Esophagus muscularis mucosa (tissue), 4 donors: ENCODE measurements around the gene SPATA16. TPM values are rescaled to one million over a fixed set of nuclear protein-coding genes. Genes with fewer than 3 reads are reported as not detected.

Experiments used
- DNase-seq: peaks from one replicate; pipeline ENCODE4 v3.0.0-alpha.2; 2017; ENCODE audit errors: extremely low spot score
- H3K27ac ChIP-seq, 4 donors: fragments of 200-600 bp; sonication (generic); replicated peaks in 1 of 4; 1 replicate in 3 of 4; 2 replicates in 1 of 4; pipeline ENCODE4 v1.5.1; 2016 to 2019; ENCODE audit warnings: mild to moderate bottlenecking in 1 of 4
- H3K27me3 ChIP-seq, 4 donors: fragments of 200-600 bp; sonication (generic); one replicate each; pipeline versions ENCODE4 v1.5.1 to v1.6.0; 2016 to 2019
- H3K36me3 ChIP-seq, 4 donors: fragments of 200-600 bp; sonication (generic); one replicate each; pipeline ENCODE4 v1.5.1; 2016 to 2019
- H3K4me1 ChIP-seq, 4 donors: fragments of 200-600 bp; sonication (generic); one replicate each; pipeline ENCODE4 v1.5.1; 2016 to 2019
- H3K4me3 ChIP-seq, 4 donors: fragments of 200-600 bp; sonication (generic); 1 replicate in 2 of 4; 2 replicates in 2 of 4; pipeline ENCODE4 v1.5.1; 2016 to 2019; ENCODE audit warnings: mild to moderate bottlenecking in 4 of 4, moderate library complexity in 1 of 4
- H3K9me3 ChIP-seq, 4 donors: fragments of 200-600 bp; sonication (generic); 1 replicate in 3 of 4; 2 replicates in 1 of 4; pipeline ENCODE4 v1.5.1; 2016 to 2019
- CTCF ChIP-seq, 3 experiments: fragments of 200-600 bp in 2 of 3; fragments of 450-650 bp in 1 of 3; sonication (generic) in 2 of 3; IDR thresholded peaks; one replicate each; pipeline ENCODE4 v1.5.1; 2017 to 2019; ENCODE audit warnings: antibody characterized with exemption in 3 of 3, mild to moderate bottlenecking in 2 of 3, moderate library complexity in 1 of 3
- EP300 ChIP-seq: sonication (generic); formaldehyde crosslinking; IDR thresholded peaks from one replicate; pipeline ENCODE4 v1.6.1; 2017; ENCODE audit warnings: antibody characterized with exemption
- POLR2A ChIP-seq: fragments of 450-650 bp; IDR thresholded peaks from one replicate; pipeline ENCODE4 v1.6.1; 2017; ENCODE audit warnings: antibody characterized with exemption, moderate library complexity, mild to moderate bottlenecking, low read depth
- POLR2AphosphoS5 ChIP-seq, 2 donors: sonication (generic); formaldehyde crosslinking; IDR thresholded peaks; one replicate each; pipeline ENCODE4 v1.6.1; 2017; ENCODE audit warnings: antibody characterized with exemption in 2 of 2
- WGBS: methylation state at CpG from one replicate; pipeline ENCODE4 v1.1.5; 2018; 5-methylcytosine and 5-hydroxymethylcytosine counted together
- intact Hi-C: fragments of 100-400 bp; cut with DNase I; formaldehyde crosslinking; loops from one replicate; pipeline ENCODE4 v1.15.1; 2023
- total RNA-seq, 4 donors: library from RNA; depleted of rRNA; stranded (reverse); fragments of >200 nt; gene quantifications; one replicate each; pipeline versions ENCODE4 v1.1.0 to v1.2.1, GENCODE V29; 2016

The SPATA16 gene
- total RNA-seq, 4 donors from 2014 or later: not detected

DNA sequence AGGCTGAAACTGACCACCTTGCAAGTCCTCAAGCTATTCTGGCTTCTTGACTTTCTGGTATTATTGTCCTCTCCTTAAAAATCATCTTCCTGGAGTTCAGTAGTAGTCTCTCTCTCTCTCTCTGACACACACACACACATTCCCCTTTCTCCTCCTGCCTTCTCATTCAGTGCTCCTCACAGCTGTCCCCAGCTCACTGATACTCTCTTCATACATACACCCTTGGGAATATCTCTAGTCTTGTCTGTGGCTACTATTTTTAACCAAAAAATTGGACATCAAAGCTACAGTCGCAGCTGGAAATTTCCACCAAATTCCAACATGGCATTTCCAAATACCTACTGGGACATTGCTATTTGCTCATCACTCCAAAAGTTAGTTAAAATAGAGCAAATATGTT is 211.6 kb downstream of the SPATA16 start:
- Histone ChIP-seq H3K27me3 (no peaks in the 10 kb centered on the region), H3K4me1 (no peaks in the 10 kb centered on the region), H3K9me3 (no peaks in the 10 kb centered on the region), H3K27ac (no peak overlapping the region), H3K4me3 (no peak overlapping the region), H3K36me3 (no peaks in the 10 kb centered on the region)
- intact Hi-C loops: no loop called here
- 82% methylated on average over 1 of the region's 1 CpG for WGBS
- no peak for DNase-seq
- TF ChIP-seq EP300: no peak
- TF ChIP-seq POLR2A: no peak
- TF ChIP-seq POLR2AphosphoS5 (IDR thresholded peaks at IDR 0.05): no peak
- no peak for TF ChIP-seq CTCF (IDR thresholded peaks at IDR 0.05)

- Histone ChIP-seq H3K36me3 (no peaks in the 10 kb centered on the region), H3K4me3 (no peak overlapping the region), H3K9me3 (no peaks in the 10 kb centered on the region), H3K27me3 (no peaks in the 10 kb centered on the region), H3K4me1 (no peaks in the 10 kb centered on the region), H3K27ac (no peak overlapping the region)
- TF ChIP-seq CTCF (IDR thresholded peaks at IDR 0.05) (no peak), POLR2AphosphoS5 (IDR thresholded peaks at IDR 0.05) (no peak), POLR2A (no peak), EP300 (no peak)
- 95% methylated on average over 3 of the region's 3 CpGs for whole genome bisulfite sequencing
- intact Hi-C loops: no loop called here
- DNase-seq: no peak
Measured at GRCh38 chr3:172924546-172924945, 216.5 kb downstream of the SPATA16 start.

- Histone ChIP-seq H3K27ac (no peak overlapping the region), H3K4me1 (peaks cover 0 to 9% (median 3%) of the 10 kb centered on the region in 4 donors), H3K4me3 (no peak overlapping the region), H3K27me3 (no peaks in the 10 kb centered on the region), H3K36me3 (no peaks in the 10 kb centered on the region), H3K9me3 (no peaks in the 10 kb centered on the region)
- WGBS: 88% methylated on average over 2 of the region's 2 CpGs
- intact Hi-C loops: no loop called here
- no peak for DNase-seq
- TF ChIP-seq EP300 (no peak), POLR2AphosphoS5 (IDR thresholded peaks at IDR 0.05) (no peak), POLR2A (no peak), CTCF (IDR thresholded peaks at IDR 0.05) (no peak)
Measured at GRCh38 chr3:172919297-172919683, 221.7 kb downstream of the SPATA16 start.

DNA sequence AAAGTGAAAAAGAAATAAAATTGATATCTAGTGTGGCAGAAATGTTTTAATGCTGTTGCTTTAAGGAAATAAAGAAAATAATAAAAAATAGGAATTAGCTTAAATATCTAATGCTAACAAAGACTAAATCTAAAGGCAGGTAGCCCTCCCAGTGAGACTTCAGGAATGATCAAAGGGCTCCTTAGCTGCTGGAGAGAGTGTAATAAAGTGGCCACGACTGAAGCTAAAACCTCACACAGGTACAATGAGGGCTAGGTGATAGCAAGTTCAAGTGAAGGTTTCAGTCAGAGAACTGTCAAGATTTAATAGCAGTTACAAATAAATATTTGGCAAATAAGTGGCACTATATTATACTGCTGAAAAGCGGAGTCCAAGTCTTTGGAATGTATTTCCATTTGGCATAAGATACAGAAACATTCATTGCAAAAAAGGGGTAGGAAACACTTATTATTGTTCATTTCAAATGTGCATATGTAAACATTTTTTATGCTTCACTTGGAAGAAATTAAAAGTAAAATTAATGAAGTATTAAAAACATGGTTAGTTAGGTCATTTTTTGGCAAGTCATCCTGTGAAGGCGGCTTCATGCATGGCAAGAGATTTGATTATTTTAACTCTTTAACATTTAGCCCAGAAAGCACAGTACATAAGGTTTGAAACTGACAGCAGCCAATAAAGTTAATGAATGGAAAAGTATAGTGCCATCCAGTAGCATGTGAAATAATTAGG is 222.3 kb downstream of the SPATA16 start:
- TF ChIP-seq POLR2AphosphoS5 (IDR thresholded peaks at IDR 0.05) (no peak), POLR2A (no peak), CTCF (IDR thresholded peaks at IDR 0.05) (no peak), EP300 (no peak)
- Histone ChIP-seq H3K27me3 (no peaks in the 10 kb centered on the region), H3K4me3 (no peak overlapping the region), H3K27ac (no peak overlapping the region), H3K36me3 (no peaks in the 10 kb centered on the region), H3K9me3 (no peaks in the 10 kb centered on the region), H3K4me1 (peaks cover 0 to 9% (median 3%) of the 10 kb centered on the region in 4 donors)
- WGBS: 39% methylated on average over 3 of the region's 3 CpGs
- DNase-seq: no peak
- intact Hi-C loops: no loop called here

GRCh38 chr3:172918165-172918564 is 222.9 kb downstream of the SPATA16 start:
- H3K27ac ChIP-seq: no peak overlapping the region
- H3K27me3 ChIP-seq: no peaks in the 10 kb centered on the region
- DNase-seq: no peak
- intact Hi-C loops: no loop called here
- no peaks in the 10 kb centered on the region for H3K9me3 ChIP-seq
- TF ChIP-seq CTCF (IDR thresholded peaks at IDR 0.05): no peak
- TF ChIP-seq POLR2A: no peak
- TF ChIP-seq EP300: no peak
- no peak for TF ChIP-seq POLR2AphosphoS5 (IDR thresholded peaks at IDR 0.05)
- H3K4me3 ChIP-seq: no peak overlapping the region
- 26% methylated on average over 3 of the region's 3 CpGs for WGBS
- H3K4me1 ChIP-seq: peaks cover 0 to 9% (median 3%) of the 10 kb centered on the region in 4 donors
- no peaks in the 10 kb centered on the region for H3K36me3 ChIP-seq
